Stromal cell of bone marrow (primary cell): ENCODE measurements around the gene RAD18.

Experiments used
- DNase-seq: peaks from one replicate; pipeline ENCODE4 v3.0.0-alpha.2; 2012; ENCODE audit warnings: low read depth

Gene RAD18, protein sequence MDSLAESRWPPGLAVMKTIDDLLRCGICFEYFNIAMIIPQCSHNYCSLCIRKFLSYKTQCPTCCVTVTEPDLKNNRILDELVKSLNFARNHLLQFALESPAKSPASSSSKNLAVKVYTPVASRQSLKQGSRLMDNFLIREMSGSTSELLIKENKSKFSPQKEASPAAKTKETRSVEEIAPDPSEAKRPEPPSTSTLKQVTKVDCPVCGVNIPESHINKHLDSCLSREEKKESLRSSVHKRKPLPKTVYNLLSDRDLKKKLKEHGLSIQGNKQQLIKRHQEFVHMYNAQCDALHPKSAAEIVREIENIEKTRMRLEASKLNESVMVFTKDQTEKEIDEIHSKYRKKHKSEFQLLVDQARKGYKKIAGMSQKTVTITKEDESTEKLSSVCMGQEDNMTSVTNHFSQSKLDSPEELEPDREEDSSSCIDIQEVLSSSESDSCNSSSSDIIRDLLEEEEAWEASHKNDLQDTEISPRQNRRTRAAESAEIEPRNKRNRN

DNA sequence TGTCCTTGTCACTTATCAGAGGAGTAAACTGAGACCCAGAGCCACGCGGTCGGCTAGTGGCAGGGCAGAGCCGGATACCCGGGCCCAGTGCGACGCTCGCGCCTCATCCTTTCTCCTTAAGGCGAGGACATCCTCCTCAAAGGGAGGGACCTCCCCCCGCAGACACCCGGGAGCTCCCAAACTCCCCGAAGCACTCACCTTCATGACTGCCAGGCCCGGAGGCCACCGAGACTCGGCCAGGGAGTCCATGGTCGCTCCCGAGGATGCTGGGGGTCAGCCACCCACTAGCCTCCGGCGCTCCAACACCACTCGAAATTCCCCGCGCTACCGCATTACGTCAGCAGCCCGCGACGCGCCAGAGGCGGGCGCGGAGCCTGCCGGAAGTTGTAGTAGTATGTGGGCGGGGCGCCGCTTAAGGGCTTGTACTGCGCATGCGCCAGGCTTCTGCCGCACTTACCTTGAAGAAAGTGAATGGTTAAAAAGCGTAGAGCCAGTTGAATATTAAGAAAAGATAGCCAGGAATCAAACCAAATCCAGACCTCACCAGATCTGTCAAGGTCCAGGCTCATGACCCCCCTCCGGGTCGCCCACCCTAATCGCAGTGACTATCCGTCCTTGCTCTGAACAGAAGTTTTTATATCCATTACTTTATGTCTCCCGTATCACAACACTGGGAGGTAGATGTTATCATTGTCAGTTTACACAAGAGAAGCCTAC lies at the start of gene RAD18:
Gene RAD18, minus strand, starts transcription at position 336 of the 717 bp plus-strand sequence. Its CDS starts 87 bp downstream, at position 249.
- peak; percentile 69 for DNase-seq

DNA sequence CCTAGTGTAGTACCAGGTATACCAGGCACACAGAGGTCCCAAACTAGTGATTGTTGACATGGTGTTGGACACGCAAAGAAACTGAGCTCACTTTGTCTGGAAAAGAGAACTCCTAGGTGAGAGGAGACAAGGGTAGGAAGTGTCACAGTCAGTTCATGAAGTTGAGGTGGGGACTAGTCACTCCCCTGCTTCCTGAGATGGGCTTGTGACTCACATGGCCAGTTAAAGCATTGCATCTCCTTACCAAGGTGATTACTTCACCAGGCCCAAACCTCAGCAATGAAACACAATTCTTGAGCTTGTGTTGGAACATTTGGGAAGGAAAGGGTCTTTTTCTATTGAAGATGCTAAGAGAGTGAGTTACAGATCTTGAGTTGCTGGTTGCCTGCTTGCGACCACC lies 49.2 kb upstream of the RAD18 start:
- no peak for DNase-seq

DNA sequence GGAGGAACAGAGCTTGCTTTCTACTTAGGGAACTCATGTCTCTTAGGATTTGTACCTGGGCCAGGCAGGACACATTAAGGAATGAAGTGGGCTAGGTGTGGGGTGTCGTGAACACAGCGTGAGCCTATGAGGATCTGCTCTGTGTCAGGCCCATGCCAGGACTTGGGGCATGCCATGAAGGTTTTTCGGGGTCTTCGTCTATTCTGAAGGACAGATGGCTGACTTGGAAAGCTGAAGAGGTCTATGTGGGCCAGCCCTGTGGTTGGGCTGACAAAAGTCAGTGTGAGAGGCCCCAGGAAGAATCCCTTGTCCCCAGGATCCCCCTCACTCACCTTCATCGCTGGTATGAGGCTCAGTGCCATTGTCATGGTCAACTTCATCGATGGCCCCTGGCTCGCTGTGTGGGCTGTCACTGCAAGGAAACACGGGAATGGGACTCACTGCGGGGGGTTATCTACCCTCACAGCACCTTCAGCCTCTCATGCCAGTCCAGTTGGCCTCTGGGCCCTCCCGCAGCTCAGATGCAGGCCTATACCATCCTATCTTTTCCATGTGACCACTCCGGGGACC lies 46.8 kb upstream of the RAD18 start:
- no peak for DNase-seq

DNA sequence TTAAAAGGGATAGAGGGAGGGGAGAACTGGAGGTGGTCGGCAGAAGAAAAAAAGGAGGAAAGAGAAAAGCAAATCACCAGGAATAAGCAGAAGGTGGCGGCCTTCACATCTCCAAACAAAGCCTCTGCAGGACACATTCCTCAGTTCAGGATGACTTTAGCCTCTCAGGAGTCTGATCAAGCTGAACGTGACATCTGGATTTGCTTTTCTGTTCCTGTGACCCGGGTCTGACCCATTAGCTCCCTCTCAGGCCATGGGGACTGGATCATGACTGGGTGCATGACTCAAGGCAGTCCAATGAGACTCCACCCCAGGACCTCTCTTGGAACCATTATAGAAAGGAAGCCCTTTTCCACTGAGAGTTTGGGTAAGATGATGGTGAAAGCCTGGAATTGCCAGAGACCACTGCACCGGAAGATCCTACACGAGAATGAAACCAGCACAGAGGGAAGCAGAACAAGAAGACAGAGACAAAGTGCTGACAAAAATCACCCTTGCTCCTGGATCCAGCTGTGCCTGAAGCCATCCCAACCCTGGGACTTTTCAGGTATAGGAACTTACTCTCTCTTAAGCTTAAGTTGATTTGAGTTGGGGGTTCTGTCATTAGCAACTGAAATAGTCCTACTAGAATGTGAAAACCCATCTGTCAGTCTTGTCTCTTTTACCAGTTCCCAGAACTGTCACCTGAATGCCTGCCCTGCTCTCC lies 45.4 kb upstream of the RAD18 start:
- peak; percentile 59 for DNase-seq

DNA sequence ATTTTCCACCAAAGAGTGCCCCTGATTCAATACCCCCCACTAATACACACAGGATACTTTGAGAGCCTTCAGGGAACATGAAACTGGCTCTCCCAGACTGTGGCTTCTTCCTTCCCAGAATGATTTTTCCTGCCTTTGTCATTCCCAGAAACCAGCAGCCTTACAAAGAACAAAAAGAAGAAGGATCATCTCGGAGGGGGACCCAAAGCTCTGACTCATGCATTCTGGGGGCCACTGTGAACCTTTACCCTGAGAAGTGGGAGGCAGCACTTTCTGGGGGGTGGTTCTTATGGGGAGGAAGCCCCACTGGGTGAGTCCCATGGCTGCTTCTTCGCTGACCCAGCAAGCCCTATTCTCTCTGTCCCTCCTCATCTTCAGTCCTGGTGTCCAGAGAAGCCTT lies 44.7 kb upstream of the RAD18 start:
- DNase-seq, result no peak

DNA sequence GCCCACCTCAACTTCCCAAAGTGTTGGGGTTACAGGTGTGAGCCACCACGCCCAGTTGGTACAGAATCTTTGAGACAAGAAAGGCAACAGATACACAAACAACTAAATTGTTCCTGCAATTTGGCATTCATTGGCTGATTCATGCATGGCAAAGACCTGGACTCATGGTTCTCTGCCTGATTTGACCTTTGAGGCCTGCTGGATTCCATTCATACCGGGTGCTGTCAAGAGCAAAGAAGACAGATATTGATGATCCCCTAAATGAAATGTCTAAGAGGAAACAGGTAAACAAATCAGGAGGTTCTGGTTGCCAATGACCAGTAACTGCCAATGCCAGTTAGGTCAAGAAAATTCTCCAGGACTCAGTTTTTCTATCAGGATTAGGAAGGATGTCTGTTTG lies 43.9 kb upstream of the RAD18 start:
- no peak for DNase-seq

DNA sequence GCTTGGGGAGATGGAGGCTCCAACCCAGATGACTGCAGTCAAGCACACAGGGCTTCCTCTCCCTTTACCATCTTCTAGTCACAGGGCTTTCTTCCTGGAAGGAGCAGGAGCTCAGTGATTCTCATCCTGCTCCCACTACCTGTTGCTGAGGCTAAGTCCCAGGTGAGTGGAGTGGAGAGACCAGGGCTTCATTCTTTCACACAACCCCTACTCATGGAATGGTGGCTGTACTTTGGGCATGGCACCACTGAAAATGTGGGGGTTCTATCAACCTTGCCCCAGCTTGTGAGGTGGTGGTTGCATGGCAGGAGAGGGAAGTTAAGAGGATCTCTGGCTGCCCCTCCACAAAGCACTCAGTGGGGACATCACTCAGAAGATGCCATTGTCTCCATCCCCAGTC lies 36.8 kb upstream of the RAD18 start:
- DNase-seq, result no peak

DNA sequence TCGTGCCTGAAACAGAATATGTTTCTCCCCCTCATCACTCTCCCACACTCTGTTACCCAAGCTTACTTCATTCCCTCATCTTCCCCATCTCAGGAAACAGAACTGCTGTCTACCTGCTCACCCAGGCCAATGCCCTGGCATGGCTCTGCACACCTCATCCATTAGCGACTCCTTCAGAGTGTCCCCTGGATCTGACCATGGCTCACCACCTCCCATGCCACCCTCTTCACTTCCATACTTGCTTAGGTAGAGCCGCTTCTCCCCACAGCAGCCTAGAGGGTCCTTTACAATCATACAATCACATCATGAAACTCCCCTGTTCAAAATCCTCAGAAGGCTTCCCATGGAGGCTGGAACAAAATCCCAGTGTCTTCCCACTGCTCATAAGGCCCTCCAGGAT lies 33.9 kb upstream of the RAD18 start:
- no peak for DNase-seq

DNA sequence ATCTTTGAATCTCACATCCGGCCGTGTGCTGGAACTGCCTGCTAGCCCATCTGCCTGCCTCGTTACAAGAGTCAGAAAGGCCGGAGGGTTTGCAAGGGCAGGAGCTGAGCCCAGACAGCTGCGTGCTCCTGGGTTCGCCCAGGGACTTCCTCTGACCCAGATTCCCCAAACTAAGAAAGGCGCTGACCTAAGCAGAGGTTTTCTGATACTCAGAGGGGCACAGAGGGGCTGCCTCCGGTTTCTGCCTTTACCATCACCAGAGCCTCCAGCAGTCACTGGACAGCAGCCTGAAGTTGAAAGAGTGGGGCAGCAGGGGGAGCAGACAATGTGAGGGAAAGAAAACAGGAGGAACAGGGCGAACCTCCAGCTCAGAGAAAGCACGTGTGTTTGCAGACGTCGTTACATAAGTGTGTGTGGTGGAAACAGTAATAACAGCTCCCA lies 33.4 kb upstream of the RAD18 start:
- peak; percentile 79 for DNase-seq

DNA sequence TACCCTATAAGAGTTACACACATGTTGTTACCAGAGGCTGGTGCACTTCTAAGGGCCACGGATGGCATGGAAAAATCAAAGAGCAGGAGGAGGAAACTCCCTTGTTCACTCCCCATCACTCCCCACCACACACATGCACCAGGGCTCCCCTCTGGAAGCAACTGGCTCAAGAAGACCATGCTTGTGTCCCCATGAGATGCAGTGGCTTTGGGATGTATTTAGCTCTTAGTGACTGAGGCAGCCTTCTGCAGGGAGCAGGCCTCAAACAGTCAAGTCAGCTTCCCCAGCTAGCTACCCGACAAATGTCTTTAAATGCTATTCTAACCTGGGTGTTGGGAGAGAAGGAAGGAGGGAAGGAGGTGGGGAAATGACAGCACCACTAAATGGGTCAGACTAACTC lies 32.9 kb upstream of the RAD18 start:
- DNase-seq, result no peak

DNA sequence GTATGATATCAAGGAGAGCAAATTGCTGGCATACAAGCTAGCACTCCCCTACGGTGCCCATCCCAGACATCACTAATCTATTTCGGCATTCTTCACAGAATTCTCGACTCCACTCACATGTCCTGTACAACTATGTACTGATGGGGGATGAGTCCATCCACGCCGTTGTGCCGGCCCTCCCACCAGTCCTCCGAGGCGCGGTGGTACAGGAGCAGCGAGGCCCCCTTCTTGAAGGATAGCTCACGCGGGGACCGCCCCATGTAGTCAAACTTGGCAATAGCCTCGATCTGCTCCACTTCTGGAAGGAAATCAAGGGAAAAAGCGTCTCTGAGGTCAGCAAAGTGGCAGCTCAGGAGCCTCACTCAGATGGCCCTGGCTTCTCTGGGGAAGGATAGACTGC lies 31.0 kb upstream of the RAD18 start:
- no peak for DNase-seq

DNA sequence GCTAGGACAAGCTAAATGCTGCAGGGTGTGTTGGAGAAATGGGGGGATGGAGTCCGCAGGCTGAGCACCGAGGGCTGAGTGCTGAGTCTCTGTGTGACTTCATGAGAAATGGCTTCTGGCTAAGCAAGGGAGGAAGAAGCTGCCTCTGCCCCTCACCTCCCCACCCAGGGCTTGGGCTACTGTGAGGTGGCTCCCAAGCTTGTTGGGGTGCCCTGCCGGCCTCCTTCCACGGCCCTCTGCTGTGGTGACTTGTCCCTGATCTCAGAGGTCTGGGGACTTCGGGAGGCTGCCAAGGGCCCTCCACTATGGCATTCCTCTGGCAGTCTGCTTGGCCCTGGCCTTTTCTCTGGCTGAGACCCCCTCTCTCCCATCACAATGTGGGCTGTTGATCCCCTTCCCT lies 30.1 kb upstream of the RAD18 start:
- no peak for DNase-seq

DNA sequence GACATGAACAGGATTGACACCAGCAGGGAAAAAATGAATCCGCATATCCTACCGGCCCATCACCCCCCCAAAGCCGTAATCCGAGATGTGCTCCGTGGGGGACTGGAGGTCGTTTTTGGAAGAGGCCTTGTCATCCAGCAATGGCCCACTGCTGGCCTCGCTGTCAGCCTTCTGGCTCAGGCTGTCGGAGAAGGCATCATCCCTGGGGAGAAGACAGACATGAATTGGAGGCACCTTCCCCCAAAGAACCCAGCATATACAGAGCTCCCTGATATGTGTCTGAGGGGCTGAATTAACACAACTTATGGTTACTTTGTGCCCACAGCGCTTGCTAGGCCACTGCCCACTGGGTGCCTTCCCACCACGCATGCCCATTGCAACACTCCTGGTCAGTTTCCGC lies 29.6 kb upstream of the RAD18 start:
- DNase-seq, result no peak

DNA sequence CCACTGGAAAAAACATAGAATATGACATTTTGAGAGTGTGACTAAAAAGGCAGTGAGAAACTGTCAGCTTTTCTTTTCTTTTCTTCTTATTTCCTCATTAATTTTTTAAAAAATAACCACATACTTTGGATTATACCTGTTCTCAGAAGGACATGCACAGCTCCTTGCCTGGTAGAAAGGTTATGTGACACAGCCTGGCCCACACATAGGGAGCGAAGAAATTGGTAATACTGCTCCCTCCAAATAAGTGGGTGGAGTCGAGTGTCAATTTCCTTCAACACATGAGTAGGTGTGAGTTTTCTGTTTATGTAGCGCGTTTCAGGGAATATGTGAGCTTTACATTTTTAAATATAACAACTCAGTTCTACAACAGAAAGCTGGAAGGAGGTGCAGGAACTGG lies 28.9 kb upstream of the RAD18 start:
- DNase-seq, result no peak

DNA sequence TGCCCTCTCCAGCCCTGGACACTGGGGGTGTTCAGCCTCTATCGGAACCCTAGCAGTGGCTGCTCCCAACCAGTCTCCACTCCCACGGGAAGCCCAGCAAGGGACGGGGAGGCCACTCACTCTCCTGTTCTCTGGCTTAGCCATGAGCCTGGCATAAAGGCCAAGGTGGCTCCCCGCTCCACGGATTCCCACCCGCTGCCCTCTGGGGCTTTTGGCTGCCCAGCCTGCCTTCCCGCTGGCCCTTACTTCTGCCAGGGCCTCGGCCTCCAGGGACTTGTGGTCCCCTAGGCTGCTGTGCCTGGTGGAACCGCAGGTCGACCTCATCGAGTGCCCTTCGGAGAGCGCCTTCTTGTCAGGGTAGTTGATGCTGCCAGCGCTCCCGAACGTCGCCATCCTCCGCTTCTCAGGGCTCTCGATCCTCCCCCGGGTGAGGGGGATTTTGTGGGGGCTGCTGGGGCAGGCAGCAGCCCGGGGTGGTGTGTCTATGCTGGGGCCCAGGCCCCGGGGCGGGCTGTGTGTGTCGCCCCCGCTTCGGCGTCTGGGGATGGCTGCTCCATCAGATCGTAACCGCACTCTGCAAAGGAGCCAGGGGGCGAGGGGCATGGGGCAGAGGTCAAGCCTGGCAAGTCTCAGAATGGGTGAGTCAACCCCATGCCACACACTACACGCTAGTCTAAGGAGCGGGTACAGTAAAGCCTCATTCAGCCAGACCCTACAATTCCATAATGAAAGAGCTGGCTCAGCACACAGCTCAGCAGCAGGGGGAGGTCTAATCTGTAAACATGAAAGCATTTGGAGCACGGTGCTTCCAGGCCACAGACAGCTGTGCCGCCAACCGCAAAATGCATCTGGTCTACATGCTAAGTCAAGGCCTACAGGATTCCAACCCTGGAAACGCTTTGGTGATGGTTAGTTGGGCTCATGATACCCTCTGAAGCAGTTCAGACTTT lies 27.3 kb upstream of the RAD18 start:
- DNase-seq, result peak; percentile 44

DNA sequence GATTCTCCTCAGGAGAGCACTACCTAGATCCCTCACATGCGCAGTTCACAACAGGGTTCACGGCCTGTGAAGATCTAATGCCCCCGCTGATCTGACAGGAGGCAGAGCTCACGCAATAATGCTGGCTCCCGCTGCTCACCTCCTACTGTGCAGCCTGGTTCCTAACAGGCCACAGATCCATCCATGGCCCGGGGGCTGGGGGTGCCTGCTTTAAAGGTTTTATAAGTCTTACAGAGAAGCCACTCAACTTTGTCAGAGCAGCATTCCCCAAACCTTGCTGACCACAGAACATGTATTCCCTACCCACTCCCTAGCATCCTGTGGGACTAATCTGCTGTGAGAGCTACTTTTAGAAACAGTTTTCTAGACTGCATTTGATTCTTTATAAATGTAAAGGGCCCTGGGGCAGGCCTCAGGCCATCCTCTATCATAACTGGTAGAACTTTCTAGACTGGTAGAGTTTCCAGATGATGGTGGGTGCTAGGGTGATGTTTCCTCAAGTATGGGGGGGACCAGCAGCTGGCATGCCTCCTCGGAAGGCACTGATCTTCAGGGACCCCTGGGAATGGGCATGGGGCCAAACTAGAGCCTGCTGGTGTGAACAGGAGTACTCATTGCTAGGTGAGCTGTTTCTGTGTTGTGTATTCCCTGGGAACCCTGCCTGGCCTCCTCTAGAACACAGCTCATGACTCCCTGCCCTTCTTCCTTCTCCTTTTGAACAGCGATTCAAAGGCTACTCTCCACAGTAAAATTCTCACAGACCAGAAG lies 25.7 kb upstream of the RAD18 start:
- DNase-seq, result no peak

DNA sequence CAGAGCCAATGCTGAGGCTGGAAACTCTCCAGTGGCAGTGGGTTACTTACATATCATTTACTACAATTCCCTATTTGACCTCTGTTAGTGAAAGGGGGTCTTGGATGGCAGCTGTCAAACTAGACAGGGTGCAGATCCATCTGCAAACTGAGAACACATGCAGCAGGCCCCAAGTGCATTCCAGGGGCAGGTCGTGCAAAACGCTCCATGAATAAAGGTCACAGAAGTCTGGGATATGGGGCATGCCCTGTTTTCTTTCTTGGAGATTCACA lies 25.0 kb upstream of the RAD18 start:
- DNase-seq, result no peak

DNA sequence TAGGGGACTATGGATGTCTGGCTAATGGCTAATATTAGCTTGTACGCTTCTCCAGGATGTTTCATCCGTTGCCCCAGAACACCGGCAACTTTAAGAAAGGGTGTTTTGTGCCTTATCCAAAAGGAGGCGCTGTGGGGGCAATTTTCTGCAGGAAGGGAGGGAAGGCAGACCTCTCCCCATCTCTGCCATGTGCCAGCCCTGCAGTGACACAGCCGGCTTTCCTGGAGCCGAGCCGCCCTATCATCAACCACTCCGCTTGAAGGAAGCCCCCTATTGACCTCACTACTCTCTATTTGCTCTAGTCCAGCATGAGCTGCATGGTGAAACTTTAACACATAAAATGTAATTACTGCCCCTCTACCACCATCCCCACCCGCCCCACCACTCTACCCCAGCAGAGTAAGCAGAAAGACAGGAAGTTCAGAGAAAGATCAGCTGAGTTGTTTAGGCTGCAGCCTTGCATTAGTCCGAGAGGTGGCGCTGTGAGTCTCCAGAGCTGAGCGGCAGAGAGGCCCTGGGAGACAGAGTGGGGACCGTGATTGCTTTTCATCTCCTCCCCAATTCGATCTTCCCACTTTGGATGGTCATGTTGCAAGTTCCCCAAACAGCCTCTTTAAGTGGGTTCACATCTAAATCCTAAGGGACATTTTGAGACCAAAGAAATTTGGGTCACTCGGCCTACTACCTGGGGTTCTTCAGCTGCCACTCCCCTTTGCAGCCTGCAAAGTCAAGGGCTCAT lies 24.5 kb upstream of the RAD18 start:
- no peak for DNase-seq

DNA sequence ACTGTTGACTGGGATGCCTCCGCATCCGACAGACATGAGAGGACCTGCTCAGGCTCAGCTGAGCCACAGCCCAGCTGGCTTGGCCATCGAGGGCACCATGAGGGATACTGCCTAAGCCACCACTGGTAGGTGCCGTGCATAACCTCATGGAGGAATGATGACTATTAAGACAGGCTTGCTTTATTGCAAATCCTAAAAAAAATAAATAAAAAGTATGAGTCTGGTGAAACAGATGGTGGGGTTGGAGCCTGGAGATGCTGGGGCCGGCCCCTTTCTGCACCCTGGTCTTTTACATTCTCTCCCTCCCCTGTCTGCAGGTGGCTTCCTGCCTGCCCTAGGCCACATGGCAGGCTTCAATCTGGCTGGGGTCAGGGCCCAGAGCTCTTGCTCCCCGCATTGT lies 24.0 kb upstream of the RAD18 start:
- no peak for DNase-seq

DNA sequence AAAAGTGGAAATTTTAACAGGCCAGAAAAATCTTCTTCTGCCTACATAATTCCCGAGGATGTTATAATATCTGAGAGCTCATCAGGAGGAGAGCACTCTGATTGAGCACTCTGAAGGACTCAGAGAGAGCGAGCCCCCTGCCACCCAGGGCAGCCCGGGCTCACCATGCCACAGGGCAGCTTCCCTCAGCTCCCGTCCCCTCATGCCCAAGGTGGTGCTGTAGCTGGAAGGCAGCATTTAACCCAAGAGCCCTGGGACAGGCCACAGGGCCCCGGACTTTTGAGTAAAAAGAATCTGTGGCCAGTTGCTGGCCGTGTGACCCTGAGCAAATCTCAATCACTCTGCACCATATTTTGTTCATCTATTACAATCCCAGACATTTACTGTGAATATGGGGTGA lies 23.5 kb upstream of the RAD18 start:
- no peak for DNase-seq
